Measurements from ENCODE around the gene ILDR1.

The ILDR1 gene

DNA sequence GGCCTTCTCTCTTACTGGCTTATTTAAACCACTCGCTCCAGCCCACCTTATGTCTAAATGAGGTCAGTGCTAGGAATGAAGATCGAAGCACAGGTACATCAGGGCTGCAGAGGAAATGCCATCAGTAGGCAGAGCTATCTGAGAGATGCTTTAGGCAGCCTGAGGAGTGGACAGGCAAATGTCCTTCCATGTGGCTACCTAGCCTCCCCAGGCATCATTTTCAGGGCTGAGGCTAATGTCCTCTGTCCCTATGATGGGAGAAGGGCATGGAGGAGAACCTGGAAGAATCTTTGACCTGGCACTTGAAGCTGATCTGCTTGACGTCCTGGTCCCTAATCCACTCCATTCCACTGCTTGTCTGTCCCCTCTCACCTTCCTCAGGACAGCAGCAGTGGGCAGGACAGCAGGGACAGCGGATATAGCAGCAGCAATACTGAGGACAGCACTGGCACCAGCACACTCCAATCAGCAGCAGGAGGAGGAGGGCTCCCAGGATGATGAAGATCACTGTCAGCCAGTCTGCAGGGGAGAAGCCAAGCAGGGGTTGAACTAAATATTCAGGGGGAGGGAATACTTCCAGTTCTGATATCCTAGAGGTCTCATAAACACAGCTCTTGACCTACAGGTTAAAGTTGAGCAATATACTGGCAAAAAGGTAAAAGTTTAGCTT is 21.0 kb downstream of the ILDR1 start:
- no peak for DNase-seq (ENCODE audit: low read depth)
- TF ChIP-seq, protein P1, sequence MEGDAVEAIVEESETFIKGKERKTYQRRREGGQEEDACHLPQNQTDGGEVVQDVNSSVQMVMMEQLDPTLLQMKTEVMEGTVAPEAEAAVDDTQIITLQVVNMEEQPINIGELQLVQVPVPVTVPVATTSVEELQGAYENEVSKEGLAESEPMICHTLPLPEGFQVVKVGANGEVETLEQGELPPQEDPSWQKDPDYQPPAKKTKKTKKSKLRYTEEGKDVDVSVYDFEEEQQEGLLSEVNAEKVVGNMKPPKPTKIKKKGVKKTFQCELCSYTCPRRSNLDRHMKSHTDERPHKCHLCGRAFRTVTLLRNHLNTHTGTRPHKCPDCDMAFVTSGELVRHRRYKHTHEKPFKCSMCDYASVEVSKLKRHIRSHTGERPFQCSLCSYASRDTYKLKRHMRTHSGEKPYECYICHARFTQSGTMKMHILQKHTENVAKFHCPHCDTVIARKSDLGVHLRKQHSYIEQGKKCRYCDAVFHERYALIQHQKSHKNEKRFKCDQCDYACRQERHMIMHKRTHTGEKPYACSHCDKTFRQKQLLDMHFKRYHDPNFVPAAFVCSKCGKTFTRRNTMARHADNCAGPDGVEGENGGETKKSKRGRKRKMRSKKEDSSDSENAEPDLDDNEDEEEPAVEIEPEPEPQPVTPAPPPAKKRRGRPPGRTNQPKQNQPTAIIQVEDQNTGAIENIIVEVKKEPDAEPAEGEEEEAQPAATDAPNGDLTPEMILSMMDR (IDR thresholded peaks at IDR 0.05; ENCODE audit: low read length, missing control alignments), result no peak
- no peak overlapping the region for H3K4me3 ChIP-seq (replicated peaks; ENCODE audit: low read depth, low read length)

DNA sequence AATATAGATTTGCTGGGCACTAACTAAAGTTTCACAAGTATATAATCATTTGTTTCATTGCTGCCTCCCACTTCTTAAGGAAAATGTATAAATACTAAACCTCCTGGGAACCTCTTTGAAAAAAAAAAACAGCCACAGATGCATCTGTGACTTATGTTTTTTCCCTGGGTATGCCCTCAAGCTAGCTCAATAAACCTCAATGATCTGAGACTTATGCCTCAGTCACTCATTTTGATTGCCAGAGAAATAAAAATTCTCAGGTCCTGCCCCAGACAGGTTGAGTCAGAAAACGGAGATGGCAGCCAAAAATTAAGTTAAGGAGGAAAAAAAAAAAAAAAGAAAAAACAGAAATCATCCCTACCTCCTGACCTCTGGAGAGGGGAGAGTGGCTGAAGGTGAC is 22.1 kb downstream of the ILDR1 start:
- no peak overlapping the region for H3K4me3 ChIP-seq (replicated peaks; ENCODE audit: low read depth, low read length)
- TF ChIP-seq, protein P1 (IDR thresholded peaks at IDR 0.05; ENCODE audit: low read length, missing control alignments), result no peak
- DNase-seq (ENCODE audit: low read depth), result no peak

DNA sequence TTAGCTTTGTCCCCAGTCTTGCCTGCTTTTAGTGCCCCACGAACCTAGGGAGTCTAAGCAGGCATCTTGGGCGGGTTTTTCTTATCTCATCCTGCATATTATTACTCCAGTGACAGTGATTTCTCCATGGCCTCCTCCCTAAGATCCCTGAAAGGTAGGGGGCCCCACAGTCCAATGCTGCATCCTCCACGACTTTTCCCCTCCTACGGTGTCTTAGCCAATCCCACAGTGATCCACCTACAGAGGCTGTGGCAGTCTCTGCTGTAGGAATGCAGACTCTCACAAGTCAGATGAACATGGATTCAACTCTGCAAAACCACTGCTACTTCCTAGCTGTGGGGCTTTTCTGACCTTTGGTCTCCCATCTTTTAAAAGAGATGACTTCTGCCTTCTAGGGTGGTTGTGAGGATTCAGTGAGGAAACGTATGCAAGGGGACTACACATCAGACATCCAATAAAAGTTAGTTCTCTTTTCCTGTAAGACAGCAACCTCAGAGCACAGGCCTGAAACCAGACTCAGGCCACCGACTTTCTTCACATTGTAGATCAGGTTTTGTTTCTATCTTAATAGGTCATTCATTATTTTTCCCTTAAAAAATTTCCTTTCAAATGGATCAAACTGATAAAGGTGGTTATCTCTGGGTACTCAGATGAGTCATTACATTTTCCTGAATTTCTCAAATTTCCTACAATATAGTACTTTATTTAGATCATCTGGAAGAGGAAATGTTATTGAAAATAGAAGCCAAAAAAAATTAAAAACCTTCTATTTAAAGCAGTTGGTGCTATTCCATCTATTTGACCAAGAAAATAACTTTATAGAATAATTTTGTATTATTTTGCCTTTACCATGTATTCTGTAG is 23.2 kb downstream of the ILDR1 start:
- TF ChIP-seq, protein P1 (IDR thresholded peaks at IDR 0.05; ENCODE audit: low read length, missing control alignments), result no peak
- H3K4me3 ChIP-seq (replicated peaks; ENCODE audit: low read depth, low read length), result no peak overlapping the region
- no peak for DNase-seq (ENCODE audit: low read depth)

DNA sequence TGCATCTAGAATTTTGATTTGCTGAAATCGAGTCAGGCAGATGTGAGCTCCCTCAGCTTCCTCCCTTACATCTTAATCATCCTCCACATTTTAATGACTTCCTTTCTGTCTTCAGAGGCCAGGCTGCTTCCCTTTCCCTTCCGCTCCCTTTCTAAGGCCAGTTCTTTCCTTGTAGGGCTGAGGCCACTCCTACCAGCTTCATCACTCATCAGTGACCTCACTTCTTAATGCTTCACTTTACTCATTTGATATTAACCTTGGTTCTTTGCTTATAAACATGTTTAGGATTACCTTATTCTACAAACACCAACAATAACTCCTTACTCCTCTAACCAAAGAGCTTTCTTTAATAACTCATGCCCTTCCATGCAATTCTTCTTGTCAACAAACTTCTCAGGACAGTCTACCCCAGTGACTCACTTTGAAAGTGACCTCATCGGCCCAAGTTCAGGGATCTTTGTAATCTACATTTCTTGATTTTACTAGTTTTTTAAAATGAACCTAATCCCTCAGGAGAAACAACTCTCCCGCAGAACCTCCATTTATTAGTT is 23.9 kb downstream of the ILDR1 start:
- DNase-seq (ENCODE audit: low read depth), result peak; percentile 45
- TF ChIP-seq, protein P1 (IDR thresholded peaks at IDR 0.05; ENCODE audit: low read length, missing control alignments), result no peak

DNA sequence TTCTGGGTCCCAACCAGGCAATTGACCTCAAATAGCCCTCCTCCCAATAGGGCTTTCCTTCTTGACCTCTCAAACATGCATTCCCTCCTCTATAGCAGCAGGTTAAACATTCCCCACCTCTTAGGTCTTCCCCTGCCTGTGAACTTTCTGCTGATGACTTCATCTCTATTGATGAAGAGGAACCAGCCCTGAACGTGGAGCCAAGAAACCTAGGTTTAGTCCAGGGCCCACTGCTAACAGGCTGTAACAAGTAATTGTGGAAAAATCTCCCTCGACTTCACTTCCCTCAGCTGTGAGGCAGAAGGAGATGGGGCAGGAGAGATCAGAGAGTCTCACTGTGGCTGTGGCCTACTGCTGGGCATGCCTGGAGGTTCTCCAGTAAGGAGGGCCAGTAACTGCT is 24.7 kb downstream of the ILDR1 start:
- H3K4me3 ChIP-seq (replicated peaks; ENCODE audit: low read depth, low read length), result no peak overlapping the region
- DNase-seq (ENCODE audit: low read depth), result no peak
- TF ChIP-seq, protein P1 (IDR thresholded peaks at IDR 0.05; ENCODE audit: low read length, missing control alignments), result no peak

More for the DNA sequence above, 23.9 kb downstream of the ILDR1 start:
- H3K4me3 ChIP-seq (replicated peaks; ENCODE audit: low read depth, low read length), result no peak overlapping the region

DNA sequence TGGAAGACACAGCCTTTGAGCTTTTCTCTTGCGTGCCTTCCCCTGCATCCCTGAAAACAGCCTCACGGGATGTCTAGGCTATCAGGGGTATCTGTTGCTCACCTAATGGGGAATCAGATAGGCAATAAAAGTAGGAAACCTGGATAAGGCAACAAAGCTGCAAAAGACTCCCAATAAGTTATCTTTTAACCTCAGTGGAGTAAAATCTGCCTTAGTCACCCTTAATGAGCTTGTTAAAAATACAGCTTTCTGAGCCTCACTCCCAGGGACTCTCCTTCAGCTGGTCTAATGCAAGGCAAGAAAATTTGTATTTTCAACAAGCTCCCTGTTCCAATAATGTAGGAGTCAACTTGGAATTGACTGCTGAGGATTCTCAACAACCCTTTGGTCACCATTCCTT is 25.6 kb downstream of the ILDR1 start:
- DNase-seq (ENCODE audit: low read depth), result no peak
- H3K4me3 ChIP-seq (replicated peaks; ENCODE audit: low read depth, low read length), result no peak overlapping the region
- TF ChIP-seq, protein P1 (IDR thresholded peaks at IDR 0.05; ENCODE audit: low read length, missing control alignments), result no peak

All from fibroblast of pulmonary artery (primary cell).